VCaP (cell line): ENCODE data around the gene TUBB4B.
A peak's percentile ranks its signal among the peaks of the same experiment; 100 is the strongest.

ENCODE experiments used
- H3K27ac ChIP-seq: fragments of 450-650 bp; 2 replicates; pipeline ENCODE4 v1.5.1; 2017
- TF ChIP-seq, protein P1 (sequence below): fragments of 450-650 bp; conservative IDR thresholded peaks from 2 replicates; pipeline ENCODE4 v1.5.1; 2017; ENCODE audit warnings: mild to moderate bottlenecking, moderate library complexity

The TUBB4B gene

GRCh38 chr9:137237759-137238726 is 3.0 kb upstream of the TUBB4B start:
- peak overlapping the region; percentile 100 for H3K27ac ChIP-seq
- TF ChIP-seq, protein P1, sequence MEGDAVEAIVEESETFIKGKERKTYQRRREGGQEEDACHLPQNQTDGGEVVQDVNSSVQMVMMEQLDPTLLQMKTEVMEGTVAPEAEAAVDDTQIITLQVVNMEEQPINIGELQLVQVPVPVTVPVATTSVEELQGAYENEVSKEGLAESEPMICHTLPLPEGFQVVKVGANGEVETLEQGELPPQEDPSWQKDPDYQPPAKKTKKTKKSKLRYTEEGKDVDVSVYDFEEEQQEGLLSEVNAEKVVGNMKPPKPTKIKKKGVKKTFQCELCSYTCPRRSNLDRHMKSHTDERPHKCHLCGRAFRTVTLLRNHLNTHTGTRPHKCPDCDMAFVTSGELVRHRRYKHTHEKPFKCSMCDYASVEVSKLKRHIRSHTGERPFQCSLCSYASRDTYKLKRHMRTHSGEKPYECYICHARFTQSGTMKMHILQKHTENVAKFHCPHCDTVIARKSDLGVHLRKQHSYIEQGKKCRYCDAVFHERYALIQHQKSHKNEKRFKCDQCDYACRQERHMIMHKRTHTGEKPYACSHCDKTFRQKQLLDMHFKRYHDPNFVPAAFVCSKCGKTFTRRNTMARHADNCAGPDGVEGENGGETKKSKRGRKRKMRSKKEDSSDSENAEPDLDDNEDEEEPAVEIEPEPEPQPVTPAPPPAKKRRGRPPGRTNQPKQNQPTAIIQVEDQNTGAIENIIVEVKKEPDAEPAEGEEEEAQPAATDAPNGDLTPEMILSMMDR = no peak

DNA sequence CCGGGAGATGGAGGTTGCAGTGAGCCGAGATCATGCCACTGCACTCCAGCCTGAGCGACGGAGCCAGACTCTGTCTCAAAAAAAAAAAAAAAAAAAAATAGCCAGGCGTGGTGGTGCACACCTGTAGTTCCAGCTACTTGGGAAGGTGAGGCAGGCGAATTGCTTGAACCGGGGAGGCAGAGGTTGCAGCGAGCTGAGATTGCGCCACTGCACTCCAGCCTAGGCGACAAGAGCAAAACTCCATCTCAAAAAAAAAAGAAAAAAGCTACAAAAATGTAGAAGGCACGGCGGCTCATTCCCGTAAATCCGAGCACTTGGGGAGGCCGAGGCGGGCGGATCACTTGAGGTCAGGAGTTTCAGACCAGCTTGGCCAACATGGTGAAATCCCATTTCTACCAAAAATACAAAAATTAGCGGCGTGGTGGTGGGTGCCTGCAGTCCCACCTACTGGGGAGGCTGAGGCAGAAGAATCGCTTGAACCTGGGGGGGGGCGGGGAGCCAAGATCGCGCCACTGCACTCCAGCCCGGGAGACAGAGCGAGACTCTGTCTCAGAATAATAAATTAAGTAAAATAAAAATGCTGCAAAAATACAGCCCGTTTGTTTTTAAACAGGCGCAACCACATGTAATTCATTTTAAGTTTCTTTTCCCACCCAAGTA is 1.4 kb upstream of the TUBB4B start:
- H3K27ac ChIP-seq = peak overlapping the region; percentile 100

DNA sequence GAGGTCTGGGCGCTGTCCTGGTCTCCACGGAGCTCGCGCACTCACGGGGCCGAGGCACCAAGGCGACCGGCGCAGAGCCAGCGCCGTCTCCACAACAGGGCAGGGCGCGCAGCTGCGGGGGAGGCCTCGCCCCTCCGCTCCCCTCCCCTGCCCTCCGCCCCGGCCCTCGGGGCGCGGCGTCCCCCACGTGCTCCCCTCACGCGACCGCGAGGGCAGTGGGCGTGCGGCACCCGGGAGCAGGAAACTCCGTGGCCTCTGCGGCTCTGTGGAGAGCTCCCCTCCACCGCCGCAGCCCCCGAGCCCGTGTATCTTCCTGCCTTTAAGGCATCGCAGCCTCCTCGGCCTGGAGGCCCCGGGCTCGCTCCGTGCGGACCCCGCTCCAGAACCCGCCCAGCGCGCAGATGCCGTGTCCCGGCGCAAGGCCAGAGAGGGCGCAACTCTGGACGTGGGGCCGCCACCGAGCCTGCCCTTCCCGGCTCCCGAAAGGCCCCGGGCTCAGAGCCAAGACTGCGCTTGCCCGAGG is 708 bp upstream of the TUBB4B start:
- H3K27ac ChIP-seq = peak overlapping the region; percentile 100
- TF ChIP-seq, protein P1 = peak; percentile 30

GRCh38 chr9:137241490-137242268 is 592 bp downstream of the TUBB4B start:
- TF ChIP-seq, protein P1 = no peak
- H3K27ac ChIP-seq = peak overlapping the region; percentile 100

GRCh38 chr9:137242269-137243203 is 1.4 kb downstream of the TUBB4B start:
- TF ChIP-seq, protein P1 = no peak
- peak overlapping the region; percentile 100 for H3K27ac ChIP-seq

- peak overlapping the region; percentile 100 for H3K27ac ChIP-seq
Observed at GRCh38 chr9:137243266-137243625, 2.2 kb downstream of the TUBB4B start.

DNA sequence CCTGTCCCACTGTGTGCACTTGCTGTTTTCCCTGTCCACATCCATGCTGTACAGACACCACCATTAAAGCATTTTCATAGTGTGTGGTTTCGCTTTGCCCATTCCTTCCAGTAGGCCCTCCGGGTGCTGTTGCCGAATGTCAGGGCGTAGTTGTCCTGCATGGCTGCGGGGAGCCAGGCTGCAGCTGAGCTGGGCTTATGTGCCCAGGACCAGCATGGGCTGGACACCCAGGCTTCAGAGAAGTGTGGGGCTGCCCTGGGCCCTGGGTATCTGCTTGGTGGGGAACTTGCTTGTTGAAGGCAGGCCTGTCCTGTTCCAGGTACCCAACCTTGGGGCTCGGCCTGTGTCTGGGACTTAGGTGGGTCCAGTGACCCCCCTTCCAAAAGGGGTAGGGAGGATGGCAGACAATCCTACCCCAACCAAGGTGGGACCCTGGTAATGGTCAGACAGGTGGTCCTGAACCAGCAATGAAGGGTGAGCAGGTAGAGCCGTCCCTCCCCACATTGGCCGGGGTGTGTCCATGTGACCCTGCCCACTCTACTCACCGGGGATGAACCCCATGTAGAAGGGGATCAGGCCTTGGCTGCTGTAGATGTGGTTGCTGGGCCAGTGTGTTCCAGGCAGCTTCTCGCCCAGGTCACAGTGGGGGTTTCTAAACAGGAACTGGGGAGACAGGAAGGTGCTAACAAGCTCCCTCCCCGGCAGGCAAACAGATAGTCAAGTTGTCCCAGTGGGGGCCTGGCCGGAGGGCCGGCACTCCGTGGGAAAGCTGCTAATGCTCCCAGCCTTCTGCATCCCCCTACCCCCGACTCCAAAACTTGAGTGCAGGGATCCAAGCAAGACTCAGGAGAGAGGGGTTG is 2.8 kb downstream of the TUBB4B start:
- TF ChIP-seq, protein P1 = no peak
- H3K27ac ChIP-seq = peak overlapping the region; percentile 100
